GM18520 (cell line): Measurements from ENCODE around the gene NT5DC2.

ENCODE experiments used
- ATAC-seq: cut with Tn5 transposase; IDR thresholded peaks from one replicate; pipeline ENCODE4 v1.9.1; 2021; ENCODE audit not compliant: unreplicated experiment

The NT5DC2 gene

GRCh38 chr3:52525680-52526561 lies 7.7 kb downstream of the NT5DC2 start:
- ATAC-seq: no peak

- no peak for ATAC-seq
Observed at GRCh38 chr3:52524752-52525679, 8.6 kb downstream of the NT5DC2 start.

DNA sequence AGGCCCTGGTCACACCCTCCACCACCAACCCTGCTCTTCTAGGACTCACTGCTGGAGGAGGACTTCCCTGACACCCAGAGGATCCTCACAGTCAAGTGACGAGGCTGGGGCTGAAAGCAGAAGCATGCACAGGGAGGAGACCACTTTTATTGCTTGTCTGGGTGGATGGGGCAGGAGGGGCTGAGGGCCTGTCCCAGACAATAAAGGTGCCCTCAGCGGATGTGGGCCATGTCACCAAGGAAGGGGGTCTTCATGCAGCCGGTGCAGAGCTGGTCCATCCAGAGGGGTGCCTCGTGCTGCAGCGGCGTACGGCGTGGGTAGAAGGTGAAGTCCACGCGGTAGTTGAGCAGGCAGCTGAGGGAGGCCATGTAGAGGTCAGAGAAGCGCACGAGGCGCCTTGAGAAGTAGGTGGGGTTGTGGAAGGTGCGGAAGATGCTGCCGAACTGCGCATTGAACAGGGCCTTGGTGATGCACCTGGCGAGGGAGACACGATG lies 9.4 kb downstream of the NT5DC2 start:
- no peak for ATAC-seq

DNA sequence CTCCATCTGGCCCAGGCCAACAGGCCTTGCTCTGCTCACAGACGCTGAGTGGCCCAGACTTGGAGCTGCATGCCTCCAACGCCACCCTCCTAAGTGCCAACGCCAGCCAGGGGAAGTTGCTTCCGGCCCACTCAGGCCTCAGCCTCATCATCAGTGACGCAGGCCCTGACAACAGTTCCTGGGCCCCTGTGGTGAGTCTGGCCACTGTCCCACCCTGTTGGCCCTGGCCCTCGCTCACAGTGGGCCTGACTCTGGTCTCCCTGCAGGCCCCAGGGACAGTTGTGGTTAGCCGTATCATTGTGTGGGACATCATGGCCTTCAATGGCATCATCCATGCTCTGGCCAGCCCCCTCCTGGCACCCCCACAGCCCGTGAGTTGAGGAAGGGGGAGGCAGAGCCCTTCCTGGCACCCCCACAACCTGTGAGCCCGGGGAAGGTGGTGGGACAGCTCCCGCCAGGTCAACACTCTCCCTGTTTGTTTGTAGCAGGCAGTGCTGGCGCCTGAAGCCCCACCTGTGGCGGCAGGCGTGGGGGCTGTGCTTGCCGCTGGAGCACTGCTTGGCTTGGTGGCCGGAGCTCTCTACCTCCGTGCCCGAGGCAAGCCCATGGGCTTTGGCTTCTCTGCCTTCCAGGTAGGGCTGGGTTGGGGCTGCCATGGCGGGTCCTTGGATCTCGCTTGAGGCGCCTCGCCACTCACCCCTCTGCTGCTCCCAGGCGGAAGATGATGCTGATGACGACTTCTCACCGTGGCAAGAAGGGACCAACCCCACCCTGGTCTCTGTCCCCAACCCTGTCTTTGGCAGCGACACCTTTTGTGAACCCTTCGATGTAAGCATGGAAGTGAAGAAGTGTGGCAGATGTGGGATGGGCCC lies 10.0 kb downstream of the NT5DC2 start:
- no peak for ATAC-seq

- ATAC-seq: no peak
Observed at GRCh38 chr3:52522651-52523251, 10.9 kb downstream of the NT5DC2 start.

DNA sequence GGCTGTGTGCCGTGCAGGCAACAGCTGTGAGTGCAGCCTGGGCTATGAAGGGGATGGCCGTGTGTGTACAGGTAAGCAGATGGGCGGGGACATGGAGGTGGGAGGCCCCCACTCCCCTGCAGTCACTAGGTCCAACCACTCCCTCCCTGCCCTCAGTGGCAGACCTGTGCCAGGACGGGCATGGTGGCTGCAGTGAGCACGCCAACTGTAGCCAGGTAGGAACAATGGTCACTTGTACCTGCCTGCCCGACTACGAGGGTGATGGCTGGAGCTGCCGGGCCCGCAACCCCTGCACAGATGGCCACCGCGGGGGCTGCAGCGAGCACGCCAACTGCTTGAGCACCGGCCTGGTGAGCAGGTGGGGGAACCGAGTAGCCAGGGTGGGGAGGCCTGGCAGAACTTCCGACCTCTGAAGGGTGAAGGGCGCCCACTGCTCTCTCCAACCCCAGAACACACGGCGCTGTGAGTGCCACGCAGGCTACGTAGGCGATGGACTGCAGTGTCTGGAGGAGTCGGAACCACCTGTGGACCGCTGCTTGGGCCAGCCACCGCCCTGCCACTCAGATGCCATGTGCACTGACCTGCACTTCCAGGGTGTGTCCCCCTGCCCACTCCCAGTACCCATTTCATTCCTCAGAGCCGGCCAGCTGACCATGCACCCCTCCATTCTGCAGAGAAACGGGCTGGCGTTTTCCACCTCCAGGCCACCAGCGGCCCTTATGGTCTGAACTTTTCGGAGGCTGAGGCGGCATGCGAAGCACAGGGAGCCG lies 11.6 kb downstream of the NT5DC2 start:
- no peak for ATAC-seq

- ATAC-seq: no peak
Observed at GRCh38 chr3:52521488-52521824, 12.2 kb downstream of the NT5DC2 start.

DNA sequence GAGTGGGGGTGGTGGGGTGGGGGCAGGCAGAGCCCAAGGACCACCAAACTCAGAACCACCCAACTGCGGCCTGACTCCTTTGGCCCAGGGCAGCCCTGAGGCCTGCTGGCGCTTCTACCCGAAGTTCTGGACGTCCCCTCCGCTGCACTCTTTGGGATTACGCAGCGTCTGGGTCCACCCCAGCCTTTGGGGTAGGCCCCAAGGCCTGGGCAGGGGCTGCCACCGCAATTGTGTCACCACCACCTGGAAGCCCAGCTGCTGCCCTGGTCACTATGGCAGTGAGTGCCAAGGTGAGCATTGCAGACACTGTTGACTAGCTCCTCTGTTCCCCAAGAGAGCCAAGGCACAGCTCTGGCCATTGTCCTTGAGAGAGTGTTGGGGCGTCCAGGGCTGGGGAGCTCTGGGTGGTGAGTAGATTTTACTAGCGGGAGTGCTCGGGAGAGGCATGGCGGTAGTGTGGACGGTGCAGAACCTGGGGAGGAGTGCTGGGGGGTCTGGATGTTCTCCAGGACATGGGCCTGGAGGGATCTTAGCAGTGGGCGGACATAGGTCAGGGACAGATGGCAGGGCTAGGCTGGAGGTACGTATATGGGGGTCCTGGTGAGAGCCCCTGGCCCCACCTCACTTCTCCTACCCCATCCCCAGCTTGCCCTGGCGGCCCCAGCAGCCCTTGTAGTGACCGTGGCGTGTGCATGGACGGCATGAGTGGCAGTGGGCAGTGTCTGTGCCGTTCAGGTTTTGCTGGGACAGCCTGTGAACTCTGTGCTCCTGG lies 12.8 kb downstream of the NT5DC2 start:
- ATAC-seq: no peak

DNA sequence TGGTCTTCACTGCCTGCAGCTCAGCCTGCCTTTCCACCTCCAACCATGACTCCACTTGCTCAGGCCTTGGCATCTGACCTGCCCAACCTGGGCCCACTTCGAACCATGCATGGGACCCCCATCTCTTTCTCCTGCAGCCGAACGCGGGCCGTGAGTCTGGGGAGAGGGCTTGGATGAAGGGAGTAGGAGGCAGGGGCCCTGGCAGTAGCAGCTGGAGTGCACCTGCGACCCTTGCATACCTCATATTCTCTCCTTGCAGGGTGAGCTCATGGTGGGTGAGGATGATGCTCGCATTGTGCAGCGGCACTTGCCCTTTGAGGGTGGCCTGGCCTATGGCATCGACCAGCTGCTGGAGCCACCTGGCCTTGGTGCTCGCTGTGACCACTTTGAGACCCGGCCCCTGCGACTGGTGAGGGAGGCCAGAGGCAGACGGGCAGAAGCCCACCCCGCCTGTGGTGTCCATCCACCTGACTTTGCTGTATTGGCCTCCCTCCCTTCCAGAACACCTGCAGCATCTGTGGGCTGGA lies 13.5 kb downstream of the NT5DC2 start:
- no peak for ATAC-seq

DNA sequence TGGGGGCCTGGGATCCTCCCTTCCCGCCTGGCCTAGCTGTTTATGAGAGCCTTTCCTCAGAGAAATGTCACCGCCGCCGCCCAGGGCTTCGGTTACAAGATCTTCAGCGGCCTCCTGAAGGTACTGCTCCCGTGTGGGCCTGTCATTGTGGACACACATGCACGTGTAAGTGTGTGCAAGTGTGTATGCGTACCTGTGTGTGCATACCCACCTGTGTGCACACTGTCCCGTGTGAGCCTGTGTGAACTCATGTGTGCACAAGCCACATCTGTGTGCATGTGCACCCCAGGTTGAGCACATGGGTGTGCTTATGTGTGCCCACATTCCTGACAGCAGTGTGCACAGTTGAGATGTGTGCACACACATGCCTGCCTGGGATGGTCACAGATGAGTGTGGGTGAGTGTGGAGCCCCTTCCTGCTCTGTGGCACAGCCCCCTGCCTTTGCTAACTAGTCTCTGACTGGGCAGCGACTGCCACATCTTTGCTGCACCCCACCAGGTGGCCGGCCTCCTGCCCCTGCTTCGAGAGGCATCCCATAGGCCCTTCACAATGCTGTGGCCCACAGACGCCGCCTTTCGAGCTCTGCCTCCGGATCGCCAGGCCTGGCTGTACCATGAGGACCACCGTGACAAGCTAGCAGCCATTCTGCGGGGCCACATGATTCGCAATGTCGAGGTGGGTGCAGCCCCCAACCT lies 14.1 kb downstream of the NT5DC2 start:
- ATAC-seq: no peak

DNA sequence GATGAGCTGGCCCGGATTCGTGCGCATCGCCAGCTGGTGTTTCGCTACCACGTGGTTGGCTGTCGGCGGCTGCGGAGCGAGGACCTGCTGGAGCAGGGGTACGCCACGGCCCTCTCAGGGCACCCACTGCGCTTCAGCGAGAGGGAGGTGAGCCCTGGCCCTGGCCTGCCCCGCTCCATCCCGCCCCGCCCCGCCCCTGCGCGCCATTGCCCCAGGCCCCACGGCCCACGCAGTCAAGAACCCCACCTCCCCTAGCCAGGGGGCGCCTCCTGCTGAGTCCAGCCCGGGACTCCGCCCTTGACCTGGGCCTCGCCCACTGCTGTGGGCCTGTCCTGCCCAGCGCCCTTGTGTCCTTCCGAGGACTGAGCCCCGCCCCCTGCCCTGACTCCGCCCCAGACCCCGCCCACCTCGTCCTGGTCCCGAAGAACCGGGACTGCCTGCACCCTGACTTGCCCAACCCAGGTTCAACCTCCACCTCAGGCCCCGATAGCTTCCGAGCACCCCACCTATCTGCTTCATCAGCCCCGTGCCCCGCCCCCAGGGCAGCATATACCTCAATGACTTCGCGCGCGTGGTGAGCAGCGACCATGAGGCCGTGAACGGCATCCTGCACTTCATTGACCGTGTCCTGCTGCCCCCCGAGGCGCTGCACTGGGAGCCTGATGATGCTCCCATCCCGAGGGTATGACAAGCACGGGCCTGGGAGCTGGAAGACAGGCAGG lies 14.8 kb downstream of the NT5DC2 start:
- ATAC-seq: no peak

- ATAC-seq: no peak
Observed at GRCh38 chr3:52517796-52518722, 15.6 kb downstream of the NT5DC2 start.

GRCh38 chr3:52516509-52517195 lies 17.0 kb downstream of the NT5DC2 start:
- no peak for ATAC-seq

DNA sequence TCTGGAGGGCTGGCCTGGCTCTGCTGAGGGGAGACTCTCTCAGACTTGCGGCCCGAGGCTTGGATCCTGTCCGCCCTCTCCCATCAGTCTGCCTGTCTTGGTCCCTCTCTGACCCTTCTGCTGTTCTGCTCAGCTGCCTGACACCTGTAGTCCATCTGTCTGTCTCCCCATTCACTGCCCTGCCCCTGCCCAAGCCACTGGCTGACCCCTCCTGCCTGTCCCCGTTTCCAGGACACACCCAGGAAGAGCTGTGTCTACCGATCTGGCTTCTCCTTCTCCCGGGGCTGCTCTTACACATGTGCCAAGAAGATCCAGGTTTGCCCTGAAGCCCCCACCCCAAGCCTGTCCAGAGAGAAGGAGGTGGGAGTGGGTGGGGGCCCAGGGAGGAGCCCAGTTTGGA lies 18.5 kb downstream of the NT5DC2 start:
- ATAC-seq: no peak

DNA sequence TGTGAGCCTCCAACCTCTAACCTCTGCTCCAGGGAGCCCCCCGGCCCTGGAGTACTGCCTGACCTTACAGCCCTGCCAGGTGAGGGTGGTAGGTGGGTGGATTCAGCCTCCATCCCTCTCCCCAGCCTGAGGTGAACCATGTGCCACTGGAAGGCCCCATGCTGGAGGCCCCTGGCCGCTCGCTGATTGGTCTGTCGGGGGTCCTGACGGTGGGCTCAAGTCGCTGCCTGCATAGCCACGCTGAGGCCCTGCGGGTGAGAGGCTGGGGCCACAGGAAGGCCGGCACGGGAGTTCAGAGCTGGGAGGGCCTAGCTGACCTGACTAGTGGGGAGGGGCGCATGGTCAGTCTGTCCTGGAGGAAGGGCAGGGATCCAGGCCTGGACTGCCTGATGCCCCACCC lies 19.1 kb downstream of the NT5DC2 start:
- no peak for ATAC-seq

- ATAC-seq: no peak
Observed at GRCh38 chr3:52513281-52513680, 20.4 kb downstream of the NT5DC2 start.
